ENCODE data around the gene R3HDML.

DNA sequence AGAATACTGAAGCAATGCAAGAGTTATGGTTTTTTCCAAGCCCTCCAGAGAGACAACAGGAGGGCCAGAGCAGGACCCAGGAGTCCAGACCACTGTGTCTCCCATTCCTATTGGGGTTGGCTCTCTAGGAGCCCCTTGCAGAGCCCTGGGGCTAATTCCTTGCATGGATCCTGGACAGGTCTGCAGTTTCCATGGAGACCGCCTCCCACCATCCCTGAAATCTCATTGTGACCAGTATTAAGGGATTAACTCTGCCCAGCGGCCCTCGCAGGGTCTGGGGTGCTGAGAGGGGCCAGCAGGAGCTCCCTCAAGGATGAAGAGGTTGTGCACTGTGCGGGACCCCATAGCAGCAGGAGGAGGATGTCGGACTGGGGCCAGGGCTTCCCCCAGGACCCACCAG lies 53.4 kb downstream of the R3HDML start:
- TF ChIP-seq IRF2 (CRISPR knock-in tag; IDR thresholded peaks at IDR 0.05) (no peak), MTA3 (CRISPR knock-in tag; IDR thresholded peaks at IDR 0.05) (no peak)

All from HepG2 (cell line).